D721Med (cell line): ENCODE measurements around the gene CNR2.
"Not testable (repeated sequence)": the region's sequence is repeated elsewhere in the genome, so short reads cannot be mapped to it uniquely, and the experiment has no call there.

ENCODE experiments used
- DNase-seq: peaks from one replicate; pipeline ENCODE4 v3.0.0; 2011; ENCODE audit warnings: low spot score; ENCODE audit not compliant: insufficient read length
- FAIRE-seq: peaks from 2 replicates; lab custom pipeline; 2011; peaks lifted over from hg19 to GRCh38; lab: Jason Lieb, UNC
- TF ChIP-seq, protein P1 (sequence below): IDR thresholded peaks from 2 replicates; pipeline ENCODE4 v1.5.1; 2012; ENCODE audit warnings: mild to moderate bottlenecking, control low read depth; ENCODE audit not compliant: insufficient read depth; ENCODE audit errors: missing control alignments

Gene CNR2

DNA sequence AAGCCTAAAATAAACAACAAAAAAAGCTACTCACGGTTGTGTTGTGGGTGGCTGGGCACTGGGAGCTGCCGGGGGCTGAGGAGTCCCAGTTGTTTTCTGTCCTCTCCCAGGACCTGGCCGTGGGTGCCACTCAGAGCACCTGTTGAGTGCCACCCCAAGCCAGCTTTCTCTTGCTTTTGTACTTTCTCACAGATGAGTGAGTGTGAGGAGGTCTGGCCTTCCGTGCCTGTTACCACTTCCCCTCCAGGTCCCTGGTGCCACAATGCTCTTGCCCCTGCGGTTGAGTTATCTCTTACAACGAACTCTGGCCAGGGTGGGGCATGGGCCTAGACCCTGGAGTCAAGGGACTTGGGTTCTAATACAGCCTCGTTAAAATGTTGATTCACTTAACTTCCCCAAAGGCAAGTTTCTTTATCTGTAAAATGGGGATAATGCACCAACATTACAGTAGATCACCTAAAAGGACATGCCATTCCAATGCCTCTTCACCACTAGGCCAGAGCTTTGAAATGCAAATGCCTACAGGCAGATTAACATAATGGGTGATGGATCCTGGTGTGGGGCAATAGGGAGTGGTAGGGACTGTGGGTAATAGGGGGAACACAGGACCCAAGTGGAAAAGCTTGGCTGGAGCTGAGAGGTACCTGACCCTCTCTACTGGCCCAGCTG is at the start of gene CNR2:
CNR2 (minus strand) TSS at position 151 of the 669 bp plus-strand sequence. CDS start 37,745 bp downstream, outside the sequence.
- TF ChIP-seq, protein P1, sequence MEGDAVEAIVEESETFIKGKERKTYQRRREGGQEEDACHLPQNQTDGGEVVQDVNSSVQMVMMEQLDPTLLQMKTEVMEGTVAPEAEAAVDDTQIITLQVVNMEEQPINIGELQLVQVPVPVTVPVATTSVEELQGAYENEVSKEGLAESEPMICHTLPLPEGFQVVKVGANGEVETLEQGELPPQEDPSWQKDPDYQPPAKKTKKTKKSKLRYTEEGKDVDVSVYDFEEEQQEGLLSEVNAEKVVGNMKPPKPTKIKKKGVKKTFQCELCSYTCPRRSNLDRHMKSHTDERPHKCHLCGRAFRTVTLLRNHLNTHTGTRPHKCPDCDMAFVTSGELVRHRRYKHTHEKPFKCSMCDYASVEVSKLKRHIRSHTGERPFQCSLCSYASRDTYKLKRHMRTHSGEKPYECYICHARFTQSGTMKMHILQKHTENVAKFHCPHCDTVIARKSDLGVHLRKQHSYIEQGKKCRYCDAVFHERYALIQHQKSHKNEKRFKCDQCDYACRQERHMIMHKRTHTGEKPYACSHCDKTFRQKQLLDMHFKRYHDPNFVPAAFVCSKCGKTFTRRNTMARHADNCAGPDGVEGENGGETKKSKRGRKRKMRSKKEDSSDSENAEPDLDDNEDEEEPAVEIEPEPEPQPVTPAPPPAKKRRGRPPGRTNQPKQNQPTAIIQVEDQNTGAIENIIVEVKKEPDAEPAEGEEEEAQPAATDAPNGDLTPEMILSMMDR, result no peak
- FAIRE-seq, result no peak
- DNase-seq, result no peak

DNA sequence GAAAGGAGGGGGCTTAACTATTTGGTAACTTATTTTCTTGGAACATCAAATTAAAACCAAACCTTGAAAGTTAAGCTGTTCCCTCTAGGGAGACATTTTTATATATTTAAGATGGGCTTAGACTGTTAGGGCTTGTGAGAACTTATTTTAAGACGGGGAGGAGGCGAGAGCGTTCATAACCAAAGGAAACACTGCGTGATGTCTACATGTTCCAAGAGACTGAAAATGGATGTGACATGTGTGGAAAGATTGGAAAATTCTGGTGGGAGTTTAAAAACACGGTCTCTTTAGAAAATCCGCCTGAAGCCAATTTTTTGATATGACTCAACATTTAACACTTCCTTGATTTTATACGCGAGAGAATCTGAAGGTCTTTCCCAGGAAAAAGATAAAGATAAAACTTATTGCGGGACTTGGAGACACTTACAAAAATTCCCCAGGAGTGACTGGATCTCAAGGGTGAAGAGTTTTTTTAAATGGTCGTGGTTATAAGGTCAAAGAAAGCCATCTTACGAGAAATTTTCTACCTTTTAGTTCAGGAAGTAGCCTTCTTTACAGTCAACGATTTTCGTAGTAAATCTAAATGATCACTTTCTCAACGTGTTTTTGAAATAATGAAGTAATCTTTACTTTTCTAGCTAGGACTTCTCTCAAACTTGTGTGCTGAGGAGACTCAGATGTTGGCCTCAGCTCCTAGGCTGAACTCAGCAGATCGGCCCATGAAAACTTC is 47.3 kb upstream of the CNR2 start:
- no peak for DNase-seq
- FAIRE-seq, result no peak
- TF ChIP-seq, protein P1, result no peak

DNA sequence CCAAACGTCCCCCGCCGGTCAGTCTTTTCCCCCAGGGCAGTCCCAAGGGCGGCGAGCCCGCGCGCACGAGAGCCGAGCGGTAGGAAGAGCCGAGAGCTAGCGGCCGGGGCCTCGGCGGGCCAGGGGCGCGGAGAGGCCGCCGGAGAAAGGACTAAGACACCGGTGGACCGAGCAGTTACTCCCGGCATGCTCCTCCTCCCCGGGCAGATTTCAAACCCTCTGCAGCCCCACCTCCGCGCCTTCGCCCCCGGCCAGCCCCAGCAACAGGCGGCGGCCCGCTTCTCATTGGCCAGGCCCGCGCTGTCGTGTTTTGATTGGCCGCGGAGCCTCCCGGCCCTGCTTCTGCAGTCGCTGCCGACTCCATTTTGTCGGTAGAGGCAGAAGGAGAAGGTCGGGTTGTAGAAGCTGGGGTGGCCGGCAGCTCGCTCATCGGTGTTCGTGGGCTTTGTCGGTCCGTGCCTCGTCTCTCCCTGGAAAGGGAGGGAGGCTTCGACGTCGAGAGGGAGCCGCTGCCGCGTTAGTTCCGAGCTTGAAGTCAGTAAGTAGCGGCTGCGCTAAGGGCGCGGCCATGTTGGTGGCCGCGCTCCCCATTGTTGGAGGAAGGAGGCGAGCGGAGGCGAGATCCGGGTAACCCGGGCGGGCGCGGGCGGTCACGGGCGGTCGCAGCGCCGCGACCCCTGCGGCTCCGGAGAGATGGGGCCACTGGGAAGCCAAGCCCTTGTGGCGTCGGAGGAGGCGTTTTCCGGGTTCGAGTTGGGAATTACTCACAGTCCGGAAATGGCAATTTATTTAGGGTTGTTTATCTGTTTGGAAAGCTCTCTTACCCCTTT is 46.5 kb upstream of the CNR2 start, which contains the start of gene PNRC2:
PNRC2 (plus strand) TSS at position 368 of the 830 bp plus-strand sequence. CDS start 1,630 bp downstream, outside the sequence.
- FAIRE-seq (no peak), DNase-seq (peak; percentile 68)
- TF ChIP-seq, protein P1, result no peak

DNA sequence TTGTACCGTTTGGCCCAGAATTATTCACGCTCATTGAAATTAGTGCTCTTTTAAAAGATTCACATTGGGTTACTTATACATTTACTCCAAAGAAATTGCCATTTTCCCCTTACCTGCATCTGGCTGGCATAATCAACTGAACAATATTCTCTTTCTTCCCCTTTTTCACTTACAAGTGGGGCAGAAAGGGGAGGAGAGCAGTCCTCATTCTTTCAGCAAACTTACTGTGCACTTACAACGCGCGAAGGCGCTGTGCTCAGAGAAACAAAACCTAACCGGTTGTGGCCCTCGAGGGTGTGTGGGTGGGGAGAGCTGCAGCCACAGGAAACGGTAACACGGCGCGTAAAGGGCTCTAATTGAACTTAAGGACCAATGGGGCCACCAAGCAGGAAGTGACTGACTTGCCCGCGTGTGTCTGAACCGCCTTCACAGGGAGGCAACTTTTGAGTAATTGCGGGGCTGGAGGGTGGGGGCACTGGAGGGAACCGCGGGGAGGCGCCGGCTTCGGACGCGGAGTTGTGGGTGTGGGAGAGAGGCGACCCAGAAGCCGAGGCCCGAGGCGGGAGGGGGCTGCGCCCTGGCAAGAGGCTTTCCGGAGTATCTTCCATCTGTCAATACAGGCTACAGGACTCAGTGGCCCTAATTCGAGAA is 45.8 kb upstream of the CNR2 start:
- no peak for DNase-seq
- no peak for FAIRE-seq
- TF ChIP-seq, protein P1, result no peak

DNA sequence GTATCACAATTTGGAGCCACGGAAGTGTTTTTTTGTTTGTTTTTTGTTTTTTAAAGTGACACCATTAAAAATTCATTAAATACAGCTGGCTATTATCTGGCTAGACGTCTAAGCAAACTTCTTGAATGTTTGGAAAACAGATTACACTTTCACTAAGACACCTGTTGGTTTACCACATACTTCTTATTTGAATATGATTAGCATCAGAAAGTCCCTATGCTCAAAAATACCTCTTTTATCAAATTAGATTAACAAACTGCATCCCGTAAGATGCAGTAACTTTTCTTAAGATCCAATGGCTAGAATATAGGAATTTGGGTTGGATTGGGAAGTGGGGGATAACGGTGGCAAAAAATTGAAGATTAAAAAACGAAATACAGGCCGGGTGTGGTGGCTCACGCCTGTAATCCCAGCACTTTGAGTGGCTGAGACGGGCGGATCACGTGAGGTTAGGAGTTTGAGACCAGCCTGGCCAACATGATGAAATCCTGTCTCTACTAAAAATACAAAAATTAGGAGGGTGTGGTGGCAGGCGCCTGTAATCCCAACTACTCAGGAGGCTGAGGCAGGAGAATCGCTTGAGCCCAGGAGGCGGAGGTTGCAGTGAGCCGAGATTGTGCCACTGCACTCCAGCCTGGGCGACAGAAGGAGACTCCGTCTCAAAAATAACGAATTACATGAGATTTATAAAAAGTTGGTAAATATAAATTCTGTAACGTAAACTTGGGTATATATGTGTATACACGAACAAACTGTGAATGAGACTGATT is 45.1 kb upstream of the CNR2 start:
- not testable (repeated sequence) for DNase-seq, FAIRE-seq

DNA sequence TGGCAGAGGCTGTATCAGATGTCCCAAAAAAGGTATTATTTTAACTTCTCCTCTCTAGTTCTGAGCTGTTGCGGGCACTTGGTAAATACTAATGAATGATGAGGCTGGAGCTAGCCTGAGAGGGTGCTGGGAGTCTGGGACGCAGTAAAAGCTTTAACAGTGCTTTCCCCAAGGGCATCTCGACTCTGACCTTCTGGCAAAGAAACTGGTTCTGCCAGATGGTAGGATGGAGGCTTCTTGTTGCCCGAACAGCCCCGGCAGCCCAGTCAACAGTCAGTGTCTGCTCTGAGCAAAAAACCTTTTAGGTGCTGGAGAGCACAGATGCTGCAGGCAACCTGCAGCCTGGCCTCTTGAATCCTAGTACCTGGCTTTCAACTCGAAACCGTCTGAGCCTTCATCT is 43.9 kb upstream of the CNR2 start:
- DNase-seq (no peak), FAIRE-seq (no peak)
- TF ChIP-seq, protein P1, result no peak

DNA sequence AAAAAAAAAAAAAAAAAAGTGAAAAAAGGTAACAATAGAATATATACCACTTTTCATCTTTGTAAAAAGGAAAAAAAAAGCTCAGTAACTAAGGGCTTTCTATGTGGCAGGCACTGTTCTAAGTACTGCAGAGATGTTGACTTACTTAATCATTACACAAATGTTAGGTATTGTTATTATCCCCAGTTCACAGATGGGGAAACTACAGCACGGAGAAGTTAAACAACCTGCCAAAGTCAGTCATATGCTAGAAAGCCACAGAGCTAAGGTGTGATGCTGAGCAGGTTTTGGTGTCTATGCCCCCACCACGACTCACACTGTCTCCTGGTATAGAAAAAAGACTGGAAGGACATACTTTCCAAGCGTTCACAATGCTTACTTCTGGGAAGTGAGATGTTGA is 39.9 kb upstream of the CNR2 start:
- FAIRE-seq (no peak), DNase-seq (no peak)
- TF ChIP-seq, protein P1, result no peak
